Measurements from ENCODE around the gene TFPI. TPM values are rescaled to one million over a fixed set of nuclear protein-coding genes. Genes with fewer than 3 reads are reported as not detected.

The TFPI gene
- total and polyA plus RNA-seq, 8 donors = 7.5 to 118 (median 16.8) TPM

GRCh38 chr2:187495324-187495723, 58.9 kb downstream of the TFPI start:
- Histone ChIP-seq H3K36me3 (peaks cover 0 to 12% (median 6%) of the 10 kb centered on the region in 4 donors), H3K9me3 (peaks cover 0 to 7% (median 2%) of the 10 kb centered on the region in 4 donors), H3K27me3 (no peaks in the 10 kb centered on the region), H3K4me1 (peaks cover 0 to 4% (median under 1%) of the 10 kb centered on the region in 4 donors), H3K27ac (no peak overlapping the region), H3K4me3 (no peak overlapping the region)
- 58 to 74% (median 68%) methylated on average over 1 of the region's 1 CpG for WGBS, 5 donors
- intact Hi-C loops (cut with DNase I; ENCODE audit: low total_unique reads) = no loop called here
- TF ChIP-seq EP300 (IDR thresholded peaks at IDR 0.05) = no peak
- TF ChIP-seq CTCF (IDR thresholded peaks at IDR 0.05) = no peak
- no peak for DNase-seq

- WGBS, 5 donors = 92 to 97% (median 94%) methylated on average over 3 of the region's 3 CpGs
- peaks cover 0 to 7% (median 2%) of the 10 kb centered on the region in 4 donors for H3K9me3 ChIP-seq
- H3K36me3 ChIP-seq = peaks cover 0 to 12% (median 6%) of the 10 kb centered on the region in 4 donors
- intact Hi-C loops (cut with DNase I; ENCODE audit: low total_unique reads) = no loop called here
- H3K27me3 ChIP-seq = no peaks in the 10 kb centered on the region
- no peak overlapping the region for H3K4me3 ChIP-seq
- H3K4me1 ChIP-seq = no peaks in the 10 kb centered on the region
- TF ChIP-seq EP300 (IDR thresholded peaks at IDR 0.05) (no peak), CTCF (IDR thresholded peaks at IDR 0.05) (no peak), POLR2AphosphoS5 (IDR thresholded peaks at IDR 0.05) (no peak), POLR2A (IDR thresholded peaks at IDR 0.05) (no peak)
- no peak overlapping the region for H3K27ac ChIP-seq
- no peak for DNase-seq
Observed at GRCh38 chr2:187493877-187494568, 60.2 kb downstream of the TFPI start.

- Histone ChIP-seq H3K4me3 (no peak overlapping the region), H3K4me1 (no peaks in the 10 kb centered on the region), H3K27ac (no peak overlapping the region), H3K27me3 (no peaks in the 10 kb centered on the region), H3K9me3 (peaks cover 0 to 7% (median 2%) of the 10 kb centered on the region in 4 donors), H3K36me3 (peaks cover 0 to 12% (median 6%) of the 10 kb centered on the region in 4 donors)
- DNase-seq = no peak
- no peak for TF ChIP-seq CTCF (IDR thresholded peaks at IDR 0.05)
- TF ChIP-seq POLR2A (IDR thresholded peaks at IDR 0.05) = no peak
- TF ChIP-seq POLR2AphosphoS5 (IDR thresholded peaks at IDR 0.05) = no peak
- TF ChIP-seq EP300 (IDR thresholded peaks at IDR 0.05) = no peak
- intact Hi-C loops (cut with DNase I; ENCODE audit: low total_unique reads) = no loop called here
- WGBS, 5 donors = 74 to 87% (median 81%) methylated on average over 5 of the region's 5 CpGs
Observed at GRCh38 chr2:187493180-187493579, 61.1 kb downstream of the TFPI start.

GRCh38 chr2:187486241-187486640, 68.0 kb downstream of the TFPI start:
- no peak for DNase-seq
- Histone ChIP-seq H3K4me3 (no peak overlapping the region), H3K36me3 (no peaks in the 10 kb centered on the region), H3K27me3 (no peaks in the 10 kb centered on the region), H3K4me1 (no peaks in the 10 kb centered on the region), H3K9me3 (no peaks in the 10 kb centered on the region), H3K27ac (no peak overlapping the region)
- intact Hi-C loops (cut with DNase I; ENCODE audit: low total_unique reads) = no loop called here
- TF ChIP-seq POLR2A (IDR thresholded peaks at IDR 0.05) = no peak
- TF ChIP-seq POLR2AphosphoS5 (IDR thresholded peaks at IDR 0.05) = no peak
- TF ChIP-seq CTCF (IDR thresholded peaks at IDR 0.05) = no peak
- no peak for TF ChIP-seq EP300 (IDR thresholded peaks at IDR 0.05)
